ENCODE data around the gene AHI1. TPM values are rescaled to one million over a fixed set of nuclear protein-coding genes. Genes with fewer than 3 reads are reported as not detected.

Gene AHI1
- total and polyA plus RNA-seq, 2 of the 13 experiments (the other 11 are each of a cell fraction or from before 2014, with no cell fraction given), result 7.2 to 18.6 TPM

GRCh38 chr6:135402311-135402710, 95.2 kb downstream of the AHI1 start:
- BruUV-seq (replicated peaks), result no TSS peak
- H3K27ac ChIP-seq (ENCODE audit: extremely low read length, insufficient read depth, low read length), result no peak overlapping the region
- no peaks in the 10 kb centered on the region for H3K79me2 ChIP-seq (ENCODE audit: insufficient read depth, low read length)
- no peaks in the 10 kb centered on the region for H3K9me3 ChIP-seq (ENCODE audit: low read length)
- ChIA-PET POLR2A (no interaction called here), CTCF (ENCODE audit: low intra/inter-chr PET ratio, low total read pairs) (no interaction called here)
- WGBS (ENCODE audit: low lambda C conversion rate), result 100% methylated on average over 1 of the region's 1 CpG
- no peaks in the 10 kb centered on the region for H3K4me1 ChIP-seq (ENCODE audit: insufficient read depth, low read length)
- ATAC-seq, result no peak
- in situ Hi-C loops (cut with HindIII; ENCODE audit: extremely low pct_ligation_motif_present, low pct_unique_long_range_greater_than_20kb), result no loop called here
- no peaks in the 10 kb centered on the region for H4K20me1 ChIP-seq (ENCODE audit: insufficient read depth, low read length)
- no peak overlapping the region for H3K4me2 ChIP-seq (ENCODE audit: low read depth, low read length)
- no peaks in the 10 kb centered on the region for H3K27me3 ChIP-seq (ENCODE audit: control insufficient read depth in 1 of 2, insufficient read depth in 2 of 2, low read length in 2 of 2)
- H3K9ac ChIP-seq (ENCODE audit: insufficient read depth, low read depth, low read length), result no peak overlapping the region
- intact Hi-C loops (cut with micrococcal nuclease; ENCODE audit: unreplicated experiment), result loop anchor here (5.0 kb wide), 1 partner anchor 1600 kb away; no protein-coding TSS in a partner anchor
- H3K4me3 ChIP-seq (replicated peaks in 1 of 3; ENCODE audit: insufficient read depth in 1 of 3, low read depth in 2 of 3, low read length in 3 of 3), result no peak overlapping the region
- no peaks in the 10 kb centered on the region for H3K36me3 ChIP-seq (replicated peaks in 1 of 2; ENCODE audit: control insufficient read depth in 1 of 2, insufficient read depth in 2 of 2, low read length in 2 of 2)
- TF ChIP-seq FOSL2 (CRISPR knock-in tag; IDR thresholded peaks at IDR 0.05) (no peak), ZNF883 (CRISPR knock-in tag; IDR thresholded peaks at IDR 0.05; ENCODE audit: not compliant biosample characterization) (no peak)
- TF ChIP-seq, protein P1, sequence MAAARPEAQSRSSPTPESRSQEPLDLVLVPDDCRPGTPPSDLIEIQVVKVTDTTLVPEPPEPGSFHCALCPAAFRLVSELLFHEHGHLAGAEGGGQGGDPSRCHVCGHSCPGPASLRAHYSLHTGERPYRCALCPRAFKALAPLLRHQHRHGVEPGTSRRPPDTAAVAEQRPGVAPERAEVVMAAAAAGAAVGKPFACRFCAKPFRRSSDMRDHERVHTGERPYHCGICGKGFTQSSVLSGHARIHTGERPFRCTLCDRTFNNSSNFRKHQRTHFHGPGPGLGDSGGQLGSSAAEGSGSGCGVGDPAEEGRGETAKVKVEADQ (CRISPR knock-in tag; IDR thresholded peaks at IDR 0.05; ENCODE audit: borderline replicate concordance), result no peak
- FAIRE-seq, result no peak
- no peak overlapping the region for H2AFZ ChIP-seq (ENCODE audit: low read length)
- no peak for DNase-seq (ENCODE audit: low spot score)

DNA sequence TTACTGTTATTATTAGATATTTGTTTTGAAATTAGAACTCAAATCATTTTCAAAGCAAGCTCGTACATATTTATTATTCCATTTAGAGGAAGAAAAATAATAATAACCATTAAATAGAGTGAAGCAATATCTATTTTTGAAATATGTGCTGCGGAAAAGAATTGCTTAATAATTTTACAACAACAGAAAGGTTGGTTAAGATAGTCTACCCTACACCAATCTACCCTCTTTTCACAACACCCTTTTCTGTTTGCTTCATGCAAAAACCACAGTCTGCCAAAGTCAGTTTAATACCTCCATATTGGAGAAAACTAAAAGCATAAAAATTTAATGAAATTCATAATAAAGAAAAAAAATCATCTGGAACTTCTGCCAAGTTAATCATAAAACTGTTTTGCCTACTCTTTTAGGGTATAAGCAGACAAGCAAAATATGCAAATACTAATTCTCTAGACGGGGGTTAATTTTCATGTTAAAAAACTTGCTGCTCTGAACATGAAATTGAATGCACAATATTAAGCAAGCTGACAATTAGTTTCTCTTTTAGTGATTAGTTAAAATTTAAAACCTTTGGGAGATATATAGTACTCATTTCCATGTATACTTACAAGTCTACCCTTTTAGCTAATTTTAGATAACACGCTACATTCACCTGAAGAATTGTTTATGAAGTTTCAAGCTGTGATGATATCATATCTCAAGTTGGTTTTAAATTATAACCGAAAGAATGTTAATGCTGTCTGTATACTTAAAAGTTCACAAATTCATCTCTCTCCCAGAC, 100.2 kb downstream of the AHI1 start:
- CTCF ChIA-PET (ENCODE audit: low intra/inter-chr PET ratio, low total read pairs), result no interaction called here
- Histone ChIP-seq H3K9me3 (ENCODE audit: low read length) (no peaks in the 10 kb centered on the region), H3K4me3 (replicated peaks in 1 of 3; ENCODE audit: insufficient read depth in 1 of 3, low read depth in 2 of 3, low read length in 3 of 3) (no peak overlapping the region), H3K4me2 (ENCODE audit: low read depth, low read length) (no peak overlapping the region), H2AFZ (ENCODE audit: low read length) (no peak overlapping the region), H3K9ac (ENCODE audit: insufficient read depth, low read depth, low read length) (no peak overlapping the region), H3K36me3 (replicated peaks in 1 of 2; ENCODE audit: control insufficient read depth in 1 of 2, insufficient read depth in 2 of 2, low read length in 2 of 2) (no peaks in the 10 kb centered on the region), H3K27ac (ENCODE audit: extremely low read length, insufficient read depth, low read length) (no peak overlapping the region), H4K20me1 (ENCODE audit: insufficient read depth, low read length) (no peaks in the 10 kb centered on the region), H3K79me2 (ENCODE audit: insufficient read depth, low read length) (no peaks in the 10 kb centered on the region), H3K4me1 (ENCODE audit: insufficient read depth, low read length) (no peaks in the 10 kb centered on the region), H3K27me3 (ENCODE audit: control insufficient read depth in 1 of 2, insufficient read depth in 2 of 2, low read length in 2 of 2) (no peaks in the 10 kb centered on the region)
- intact Hi-C loops (cut with micrococcal nuclease; ENCODE audit: unreplicated experiment) (no loop called here), in situ Hi-C loops (cut with HindIII; ENCODE audit: extremely low pct_ligation_motif_present, low pct_unique_long_range_greater_than_20kb) (no loop called here)
- no TSS peak for BruUV-seq (replicated peaks)
- DNase-seq (ENCODE audit: low spot score) (no peak), ATAC-seq (no peak), FAIRE-seq (no peak)
- POLR2A ChIA-PET, result no interaction called here
- 96% methylated on average over 5 of the region's 5 CpGs for WGBS (ENCODE audit: low lambda C conversion rate)
- TF ChIP-seq ZNF382 (CRISPR knock-in tag; IDR thresholded peaks at IDR 0.05; ENCODE audit: borderline replicate concordance) (no peak), ZNF431 (CRISPR knock-in tag; IDR thresholded peaks at IDR 0.05; ENCODE audit: borderline replicate concordance, low read depth) (no peak), MLLT10 (CRISPR knock-in tag; IDR thresholded peaks at IDR 0.05) (no peak), ZNF276 (CRISPR knock-in tag; IDR thresholded peaks at IDR 0.05; ENCODE audit: low read depth) (no peak), AHDC1 (CRISPR knock-in tag; IDR thresholded peaks at IDR 0.05; ENCODE audit: borderline replicate concordance) (no peak)
